HEK293 (cell line): Measurements from ENCODE around the gene STARD13.

Experiments
- SP7 ChIP-seq: fragments of 450-650 bp; formaldehyde crosslinking; IDR thresholded peaks from 2 replicates; pipeline ENCODE4 v1.5.1; 2016; ENCODE audit warnings: missing biosample characterization, missing genetic modification characterization
- ZNF274 ChIP-seq, 2 experiments: fragments of 200-500 bp in 1 of 2; fragments of 450-650 bp in 1 of 2; sonication (Bioruptor generic) in 1 of 2; formaldehyde crosslinking in 1 of 2; IDR thresholded peaks; 2 replicates each; pipeline versions ENCODE4 v1.5.1 to v1.6.1; 2014 to 2016; ENCODE audit warnings: borderline replicate concordance in 1 of 2, inconsistent platforms in 1 of 2, low read length in 1 of 2, missing biosample characterization in 1 of 2, missing genetic modification characterization in 1 of 2

- TF ChIP-seq ZNF274 (IDR thresholded peaks at IDR 0.05; ENCODE audit: low read length) (no peak), ZNF274 (tag by site-specific recombination; IDR thresholded peaks at IDR 0.05; ENCODE audit: borderline replicate concordance) (no peak), SP7 (tag by site-specific recombination) (no peak)
These were observed 198.5 kb downstream of the STARD13 start for GRCh38 chr13:33087091-33087490.
